HEK293 (cell line): ENCODE results near the gene INKA1.

Source experiments
- CTCF ChIP-seq: fragments of 450-650 bp; formaldehyde crosslinking; IDR thresholded peaks from 2 replicates; pipeline ENCODE4 v1.5.1; 2016; ENCODE audit warnings: missing biosample characterization, missing genetic modification characterization
- KLF16 ChIP-seq: fragments of 450-650 bp; formaldehyde crosslinking; IDR thresholded peaks from 2 replicates; pipeline ENCODE4 v1.5.1; 2017; ENCODE audit warnings: missing biosample characterization, missing genetic modification characterization
- SP2 ChIP-seq: fragments of 450-650 bp; formaldehyde crosslinking; IDR thresholded peaks from 2 replicates; pipeline ENCODE4 v1.5.1; 2016; ENCODE audit warnings: missing biosample characterization, missing genetic modification characterization
- TCF7L2 ChIP-seq: IDR thresholded peaks from 2 replicates; pipeline ENCODE4 v1.6.1; 2011; ENCODE audit warnings: low read depth, mild to moderate bottlenecking, inconsistent platforms, low read length, moderate library complexity, borderline replicate concordance
- ZFP3 ChIP-seq: fragments of 450-650 bp; formaldehyde crosslinking; IDR thresholded peaks from 2 replicates; pipeline ENCODE4 v1.5.1; 2016; ENCODE audit warnings: low read depth, missing biosample characterization, missing genetic modification characterization
- ZNF10 ChIP-seq: fragments of 450-650 bp; formaldehyde crosslinking; IDR thresholded peaks from 2 replicates; pipeline ENCODE4 v1.5.1; 2017; ENCODE audit warnings: missing biosample characterization, missing genetic modification characterization
- ZNF18 ChIP-seq: fragments of 450-650 bp; formaldehyde crosslinking; IDR thresholded peaks from 2 replicates; pipeline ENCODE4 v1.5.1; 2016; ENCODE audit warnings: missing biosample characterization, missing genetic modification characterization
- ZNF274 ChIP-seq, 2 experiments: fragments of 200-500 bp in 1 of 2; fragments of 450-650 bp in 1 of 2; sonication (Bioruptor generic) in 1 of 2; formaldehyde crosslinking in 1 of 2; IDR thresholded peaks; 2 replicates each; pipeline versions ENCODE4 v1.5.1 to v1.6.1; 2014 to 2016; ENCODE audit warnings: borderline replicate concordance in 1 of 2, inconsistent platforms in 1 of 2, low read length in 1 of 2, missing biosample characterization in 1 of 2, missing genetic modification characterization in 1 of 2
- ZNF580 ChIP-seq: fragments of 450-650 bp; formaldehyde crosslinking; IDR thresholded peaks from 2 replicates; pipeline ENCODE4 v1.5.1; 2016; ENCODE audit warnings: missing biosample characterization, missing genetic modification characterization
- ZNF629 ChIP-seq: fragments of 450-650 bp; formaldehyde crosslinking; IDR thresholded peaks from 2 replicates; pipeline ENCODE4 v1.5.1; 2017; ENCODE audit warnings: missing biosample characterization, missing genetic modification characterization
- ZNF639 ChIP-seq: fragments of 450-650 bp; formaldehyde crosslinking; IDR thresholded peaks from 2 replicates; pipeline ENCODE4 v1.5.1; 2016; ENCODE audit warnings: missing biosample characterization, missing genetic modification characterization
- ZNF660 ChIP-seq: fragments of 450-650 bp; IDR thresholded peaks from 2 replicates; pipeline ENCODE4 v1.5.1; 2018; ENCODE audit warnings: missing biosample characterization, mild to moderate bottlenecking, missing genetic modification characterization
- ZNF747 ChIP-seq: fragments of 450-650 bp; formaldehyde crosslinking; IDR thresholded peaks from 2 replicates; pipeline ENCODE4 v1.5.1; 2016; ENCODE audit warnings: missing biosample characterization, missing genetic modification characterization
- ZNF76 ChIP-seq: fragments of 450-650 bp; formaldehyde crosslinking; IDR thresholded peaks from 2 replicates; pipeline ENCODE4; 2016; ENCODE audit warnings: low read depth, missing biosample characterization, missing genetic modification characterization, borderline replicate concordance

GRCh38 chr3:49801160-49801559 lies 1.9 kb upstream of the INKA1 start:
- TF ChIP-seq CTCF (tag by site-specific recombination) (no peak), ZNF629 (tag by site-specific recombination) (no peak), ZNF747 (tag by site-specific recombination) (no peak), SP2 (tag by site-specific recombination) (no peak), TCF7L2 (no peak), ZNF76 (tag by site-specific recombination) (no peak), ZFP3 (no peak), ZNF10 (no peak), ZNF660 (tag by site-specific recombination) (no peak), ZNF18 (no peak), ZNF274 (IDR thresholded peaks at IDR 0.05; ENCODE audit: low read length) (no peak), ZNF274 (tag by site-specific recombination; IDR thresholded peaks at IDR 0.05; ENCODE audit: borderline replicate concordance) (no peak), KLF16 (tag by site-specific recombination) (no peak), ZNF580 (no peak), ZNF639 (tag by site-specific recombination) (no peak)
